H1 (cell line): Measurements from ENCODE around the gene PTMA. TPM values are rescaled to one million over a fixed set of nuclear protein-coding genes. Genes with fewer than 3 reads are reported as not detected.

Experiments used
- ATF3 ChIP-seq: IDR thresholded peaks from 2 replicates; pipeline ENCODE4 v1.6.1; 2011; ENCODE audit warnings: low read depth, mild to moderate bottlenecking, low read length; ENCODE audit not compliant: insufficient read depth
- BACH1 ChIP-seq: IDR thresholded peaks from 2 replicates; pipeline ENCODE4 v1.6.1; 2012; ENCODE audit warnings: low read length, improper control_type of control experiment
- CBX5 ChIP-seq: fragments of 300-800, 300-1000 bp; sonication (generic); IDR thresholded peaks from 2 replicates; pipeline ENCODE4 v1.7.1; 2016; ENCODE audit warnings: antibody characterized with exemption, low read length, low read depth
- CEBPB ChIP-seq: IDR thresholded peaks from 2 replicates; pipeline ENCODE4 v1.6.1; 2012; ENCODE audit warnings: low read depth, low read length
- CHD1 ChIP-seq: IDR thresholded peaks from 2 replicates; pipeline ENCODE4 v1.6.1; 2012; ENCODE audit warnings: low read depth, low read length, improper control_type of control experiment
- CHD2 ChIP-seq: IDR thresholded peaks from 2 replicates; pipeline ENCODE4 v1.6.1; 2012; ENCODE audit warnings: low read length, improper control_type of control experiment
- CREB1 ChIP-seq: IDR thresholded peaks from 2 replicates; pipeline ENCODE4 v1.6.1; 2012; ENCODE audit warnings: inconsistent platforms
- EP300 ChIP-seq, 2 experiments: IDR thresholded peaks; 1 replicate in 1 of 2; 2 replicates in 1 of 2; pipeline ENCODE4 v1.6.1; 2011 to 2012; ENCODE audit warnings: low read depth in 2 of 2, low read length in 2 of 2, mild to moderate bottlenecking in 2 of 2, borderline replicate concordance in 1 of 2, inconsistent platforms in 1 of 2, moderate library complexity in 1 of 2
- KDM4A ChIP-seq: IDR thresholded peaks from one replicate; pipeline ENCODE4 v1.7.1; 2012; ENCODE audit warnings: low read depth, mild to moderate bottlenecking, moderate library complexity, low read length, inconsistent platforms; ENCODE audit not compliant: severe bottlenecking
- KDM5A ChIP-seq: fragments of 200-600 bp; IDR thresholded peaks from 2 replicates; pipeline ENCODE4 v1.7.1; 2012; ENCODE audit warnings: mild to moderate bottlenecking, low read length, inconsistent platforms, mixed read lengths
- NRF1 ChIP-seq: IDR thresholded peaks from 2 replicates; pipeline ENCODE4 v1.6.1; 2011; ENCODE audit warnings: mild to moderate bottlenecking, low read depth, low read length, improper control_type of control experiment
- PHF8 ChIP-seq: fragments of 200-600 bp; sonication (generic); conservative IDR thresholded peaks from 2 replicates; pipeline ENCODE4 v1.7.1; 2012; ENCODE audit warnings: low read depth, mild to moderate bottlenecking, inconsistent platforms, low read length, moderate library complexity
- POLR2A ChIP-seq, 2 experiments: IDR thresholded peaks; 1 replicate in 1 of 2; 2 replicates in 1 of 2; pipeline ENCODE4 v1.6.1; 2011; ENCODE audit warnings: low read depth in 2 of 2, low read length in 2 of 2, mild to moderate bottlenecking in 2 of 2; ENCODE audit errors: control extremely low read depth in 1 of 2
- POLR2AphosphoS5 ChIP-seq: IDR thresholded peaks from 2 replicates; pipeline ENCODE4 v1.6.1; 2011; ENCODE audit warnings: low read depth, low read length
- RAD21 ChIP-seq, 2 experiments: IDR thresholded peaks in 1 of 2; conservative IDR thresholded peaks in 1 of 2; 2 replicates each; pipeline ENCODE4 v1.6.1; 2011; ENCODE audit warnings: low read depth in 2 of 2, low read length in 2 of 2, improper control_type of control experiment in 1 of 2, inconsistent platforms in 1 of 2, mild to moderate bottlenecking in 1 of 2, moderate library complexity in 1 of 2
- RBBP5 ChIP-seq: IDR thresholded peaks from 2 replicates; pipeline ENCODE4 v1.7.1; 2012; ENCODE audit warnings: low read depth, mild to moderate bottlenecking, inconsistent platforms, low read length, moderate library complexity, borderline replicate concordance
- SP1 ChIP-seq: IDR thresholded peaks from 2 replicates; pipeline ENCODE4 v1.6.1; 2011; ENCODE audit warnings: low read depth, low read length
- TCF12 ChIP-seq: IDR thresholded peaks from 2 replicates; pipeline ENCODE4 v1.6.1; 2011; ENCODE audit warnings: low read depth, mild to moderate bottlenecking, low read length
- polyA plus RNA-seq, 7 experiments: library from polyadenylated mRNA; depleted of rRNA in 3 of 7; stranded (reverse) in 5 of 7; unstranded in 2 of 7; fragments of >200 nt in 5 of 7; fragments of 200-250 nt in 2 of 7; gene quantifications; 1 replicate in 5 of 7; 2 replicates in 1 of 7; 4 replicates in 1 of 7; pipeline versions ENCODE4 v1.2.1 to v1.2.3, GENCODE V29; 2011 to 2013; ENCODE audit warnings: missing spikeins in 2 of 7, mixed read lengths in 2 of 7
- total RNA-seq: library from RNA; stranded (reverse); fragmentation: NEBNext Ultra II Directional; extraction: Animal tissue kit (Norgen Biotek cat#: 25700); gene quantifications from 2 replicates; pipeline ENCODE4 v1.2.1, GENCODE V29; 2021
- TF ChIP-seq, protein P1 (sequence below): IDR thresholded peaks from 2 replicates; pipeline ENCODE4 v1.6.1; 2012; ENCODE audit warnings: low read length, inconsistent platforms

Gene PTMA
- total and polyA plus RNA-seq, 2 of the 8 experiments (the other 6 are each of a cell fraction or from before 2014, with no cell fraction given): 683 to 2,680 TPM

DNA sequence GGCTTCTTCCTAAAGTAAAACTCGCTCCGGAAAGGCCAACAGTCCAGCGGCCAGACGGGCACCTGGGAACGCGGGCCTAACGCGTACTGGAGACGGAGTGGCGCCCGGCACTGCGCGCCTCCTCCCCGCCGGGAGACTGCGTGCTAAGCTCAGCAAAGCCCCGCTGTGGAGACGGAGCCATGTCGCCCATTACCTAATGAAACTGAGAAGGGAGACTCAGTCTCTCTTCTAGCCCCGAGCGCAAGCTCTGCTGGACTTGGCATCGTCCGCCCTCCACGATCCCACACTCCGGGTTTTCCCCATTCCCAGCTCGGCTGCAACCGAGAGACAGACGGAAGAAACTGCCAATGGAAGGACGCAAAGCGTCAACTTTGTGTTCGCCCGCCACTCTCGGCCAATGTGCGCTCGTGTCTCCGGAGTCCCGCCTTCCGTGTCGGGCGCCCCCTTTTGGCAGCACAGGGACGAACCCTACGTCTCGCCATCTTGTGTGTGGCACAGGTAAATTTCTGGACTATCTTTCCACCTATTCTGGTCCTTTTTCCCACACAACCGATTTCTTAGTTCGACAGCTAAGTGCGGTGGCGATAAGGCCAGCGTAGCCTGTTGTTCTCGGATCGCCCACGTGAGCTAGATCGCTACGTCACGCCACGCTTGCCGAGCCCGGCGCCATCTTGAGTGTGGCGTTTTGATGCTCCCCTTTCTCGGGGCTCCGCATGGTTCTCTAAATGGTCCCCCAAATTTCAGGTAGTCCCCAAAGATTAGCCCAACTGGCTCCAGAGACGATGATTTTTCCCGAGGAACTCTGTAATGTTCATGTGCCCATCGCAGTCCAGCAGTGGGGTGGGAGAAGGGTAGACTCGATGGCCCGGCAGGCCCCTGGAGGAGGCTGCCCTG lies 1.3 kb upstream of the PTMA start (continued):
- TF ChIP-seq ATF3: no peak
- no peak for TF ChIP-seq BACH1
- peak; percentile 70; the same call in 1 of the 2 replicates for TF ChIP-seq CHD1
- TF ChIP-seq, protein P1, sequence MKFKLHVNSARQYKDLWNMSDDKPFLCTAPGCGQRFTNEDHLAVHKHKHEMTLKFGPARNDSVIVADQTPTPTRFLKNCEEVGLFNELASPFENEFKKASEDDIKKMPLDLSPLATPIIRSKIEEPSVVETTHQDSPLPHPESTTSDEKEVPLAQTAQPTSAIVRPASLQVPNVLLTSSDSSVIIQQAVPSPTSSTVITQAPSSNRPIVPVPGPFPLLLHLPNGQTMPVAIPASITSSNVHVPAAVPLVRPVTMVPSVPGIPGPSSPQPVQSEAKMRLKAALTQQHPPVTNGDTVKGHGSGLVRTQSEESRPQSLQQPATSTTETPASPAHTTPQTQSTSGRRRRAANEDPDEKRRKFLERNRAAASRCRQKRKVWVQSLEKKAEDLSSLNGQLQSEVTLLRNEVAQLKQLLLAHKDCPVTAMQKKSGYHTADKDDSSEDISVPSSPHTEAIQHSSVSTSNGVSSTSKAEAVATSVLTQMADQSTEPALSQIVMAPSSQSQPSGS: peak; percentile 74; the same call in 1 of the 2 replicates
- TF ChIP-seq KDM4A: peak; percentile 42
- TF ChIP-seq RAD21 (IDR thresholded peaks at IDR 0.05 in 1 of 2, conservative IDR thresholded peaks at IDR 0.05 in 1 of 2; ENCODE audit: low read depth in 2 of 2, low read length in 2 of 2): no peak; a peak in 1 of 4 replicates
- peak; percentile 99 for TF ChIP-seq SP1
- TF ChIP-seq CEBPB: no peak
- no peak for TF ChIP-seq CBX5
- TF ChIP-seq EP300 (IDR thresholded peaks at IDR 0.05; ENCODE audit: borderline replicate concordance in 1 of 2, low read depth in 2 of 2, low read length in 2 of 2): no peak
- peak; percentile 93; the same call in 1 of the 2 replicates for TF ChIP-seq POLR2AphosphoS5
- TF ChIP-seq RBBP5: no peak
- TF ChIP-seq CREB1: peak; percentile 86
- TF ChIP-seq POLR2A (IDR thresholded peaks at IDR 0.05; ENCODE audit: control extremely low read depth in 1 of 2, low read depth in 2 of 2, low read length in 2 of 2): peak in 1 of 2 experiments; percentile 96; a peak in 2 of 3 replicates
- peak; percentile 61 for TF ChIP-seq PHF8
- TF ChIP-seq TCF12: no peak
- TF ChIP-seq KDM5A: no peak
- TF ChIP-seq NRF1: no peak
- peak; percentile 87 for TF ChIP-seq CHD2
